ENCODE measurements around the gene CABLES1. TPM values are rescaled to one million over a fixed set of nuclear protein-coding genes. Genes with fewer than 3 reads are reported as not detected.

CABLES1 gene
- total RNA-seq, 1 experiment from 2014 or later = 11.8 TPM

GRCh38 chr18:23260926-23261590, 125.8 kb downstream of the CABLES1 start:
- H3K27ac ChIP-seq = peak overlapping the region; percentile 91

GRCh38 chr18:23263551-23264235, 128.4 kb downstream of the CABLES1 start:
- no peak for DNase-seq
- H3K4me2 ChIP-seq = no peak overlapping the region
- no peak overlapping the region for H3K4me3 ChIP-seq
- H2AFZ ChIP-seq = no peak overlapping the region
- TF ChIP-seq EZH2 (IDR thresholded peaks at IDR 0.05; ENCODE audit: low read depth) (no peak), CTCF (conservative IDR thresholded peaks at IDR 0.05) (no peak)
- POLR2A ChIA-PET (ENCODE audit: unreplicated experiment) = interaction anchor here (0.6 kb wide), 2 partner anchors 31 to 1158 kb away, joined by 4 to 5 read pairs; no protein-coding TSS in a partner anchor
- CTCF ChIA-PET = no interaction called here
- no peak overlapping the region for H3K27ac ChIP-seq
- H3K9me2 ChIP-seq (ENCODE audit: insufficient read depth) = no peaks in the 10 kb centered on the region
- BruUV-seq (replicated peaks) = no TSS peak
- intact Hi-C loops (cut with micrococcal nuclease; ENCODE audit: unreplicated experiment) = loop anchor here (10.0 kb wide), 1 partner anchor 129 kb away; the partner anchor contains the start of gene CABLES1
- H3K27me3 ChIP-seq (ENCODE audit: insufficient read depth, low read depth) = no peaks in the 10 kb centered on the region
- no peaks in the 10 kb centered on the region for H3K79me2 ChIP-seq (ENCODE audit: low read depth)
- H3K4me1 ChIP-seq (replicated peaks; ENCODE audit: insufficient read depth) = peaks cover 39% of the 10 kb centered on the region
- peaks cover 29% of the 10 kb centered on the region for H3F3A ChIP-seq (ENCODE audit: insufficient read depth, low read depth)
- no peaks in the 10 kb centered on the region for H3K36me3 ChIP-seq (ENCODE audit: low read depth)
- H3K9me3 ChIP-seq (ENCODE audit: insufficient read depth, low read depth) = no peaks in the 10 kb centered on the region
- H4K20me1 ChIP-seq (ENCODE audit: insufficient read depth) = no peaks in the 10 kb centered on the region

More at GRCh38 chr18:23260926-23261590, 125.8 kb downstream of the CABLES1 start:
- Histone ChIP-seq H3K4me3 (0 out of 2 replicates have a peak overlapping the region, but pooled peaks have one; percentile 48), H3K27me3 (ENCODE audit: insufficient read depth, low read depth) (no peaks in the 10 kb centered on the region), H2AFZ (no peak overlapping the region), H3K79me2 (ENCODE audit: low read depth) (no peaks in the 10 kb centered on the region), H3K9me2 (ENCODE audit: insufficient read depth) (no peaks in the 10 kb centered on the region), H3K4me1 (replicated peaks; ENCODE audit: insufficient read depth) (peaks cover 45% of the 10 kb centered on the region), H3K4me2 (peak overlapping the region; percentile 84), H4K20me1 (ENCODE audit: insufficient read depth) (no peaks in the 10 kb centered on the region), H3K9me3 (ENCODE audit: insufficient read depth, low read depth) (no peaks in the 10 kb centered on the region), H3F3A (ENCODE audit: insufficient read depth, low read depth) (peaks cover 29% of the 10 kb centered on the region), H3K36me3 (ENCODE audit: low read depth) (no peaks in the 10 kb centered on the region)
- intact Hi-C loops (cut with micrococcal nuclease; ENCODE audit: unreplicated experiment) = loop anchor here (2.0 to 10.0 kb wide), 2 partner anchors 70 to 126 kb away; partner anchors contain the start of gene CABLES1
- ChIA-PET POLR2A (ENCODE audit: unreplicated experiment) (interaction anchor here (0.8 kb wide), 1 partner anchor 74 kb away, joined by 11 read pairs; no protein-coding TSS in a partner anchor), CTCF (interaction anchor here (1.2 kb wide), 1 partner anchor 119 kb away, joined by 3 read pairs; no protein-coding TSS in a partner anchor)
- DNase-seq = peak in 1 of 2 experiments; percentile 51
- no peak for TF ChIP-seq CTCF (conservative IDR thresholded peaks at IDR 0.05)
- BruUV-seq (replicated peaks) = no TSS peak

DNA sequence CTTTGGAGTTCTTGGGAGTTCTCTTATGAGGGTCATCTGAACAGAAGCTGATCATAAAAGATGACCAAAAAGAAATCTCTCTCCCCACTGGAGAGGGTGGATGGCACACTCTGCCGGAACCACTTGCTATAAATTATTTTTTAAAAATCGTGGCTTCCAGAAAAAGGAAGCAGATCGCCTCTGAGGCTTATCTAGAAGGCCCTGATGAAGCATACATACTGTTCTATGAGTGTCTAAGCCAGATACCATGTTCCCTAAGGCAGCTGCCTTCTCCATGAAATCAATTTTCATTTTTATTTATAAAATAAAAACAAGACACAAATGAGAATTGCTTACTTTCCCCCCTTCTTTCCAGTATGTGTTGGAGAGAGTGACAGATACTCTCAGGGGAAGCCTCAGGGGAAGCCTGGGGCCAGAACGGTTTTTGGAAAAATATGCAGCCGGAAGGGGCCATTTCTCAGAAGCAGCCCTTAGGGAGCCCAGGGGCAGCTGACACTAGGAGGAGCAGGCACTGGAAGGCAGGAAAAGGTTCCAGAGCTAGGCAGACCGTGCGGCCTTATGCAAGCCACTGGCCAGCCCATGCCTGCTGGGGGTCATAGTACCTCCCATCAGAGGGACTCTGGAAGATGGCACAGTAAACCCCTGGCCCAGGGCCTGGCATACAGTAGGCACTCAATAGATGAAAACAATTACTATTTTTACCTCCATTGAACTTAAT, 130.6 kb downstream of the CABLES1 start:
- Histone ChIP-seq H3F3A (ENCODE audit: insufficient read depth, low read depth) (peaks cover 11% of the 10 kb centered on the region), H3K4me2 (no peak overlapping the region), H3K4me3 (no peak overlapping the region), H3K9me2 (ENCODE audit: insufficient read depth) (no peaks in the 10 kb centered on the region), H3K27me3 (ENCODE audit: insufficient read depth, low read depth) (no peaks in the 10 kb centered on the region), H3K4me1 (replicated peaks; ENCODE audit: insufficient read depth) (peaks cover 17% of the 10 kb centered on the region), H3K36me3 (ENCODE audit: low read depth) (no peaks in the 10 kb centered on the region), H3K9me3 (ENCODE audit: insufficient read depth, low read depth) (peaks cover 6% of the 10 kb centered on the region), H3K27ac (no peak overlapping the region), H4K20me1 (ENCODE audit: insufficient read depth) (no peaks in the 10 kb centered on the region), H2AFZ (no peak overlapping the region), H3K79me2 (ENCODE audit: low read depth) (no peaks in the 10 kb centered on the region)
- POLR2A ChIA-PET (ENCODE audit: unreplicated experiment) = interaction anchor here (0.5 kb wide), 1 partner anchor 1005 kb away, joined by 3 read pairs; no protein-coding TSS in a partner anchor
- CTCF ChIA-PET = no interaction called here
- no TSS peak for BruUV-seq (replicated peaks)
- DNase-seq = no peak
- intact Hi-C loops (cut with micrococcal nuclease; ENCODE audit: unreplicated experiment) = loop anchor here (10.0 kb wide), 1 partner anchor 131 kb away; the partner anchor contains the start of gene CABLES1
- TF ChIP-seq CTCF (conservative IDR thresholded peaks at IDR 0.05) (no peak), EZH2 (IDR thresholded peaks at IDR 0.05; ENCODE audit: low read depth) (no peak)
